Measurements from ENCODE around the gene SPATA31A1. TPM values are rescaled to one million over a fixed set of nuclear protein-coding genes. Genes with fewer than 3 reads are reported as not detected.
"Not testable (repeated sequence)": the region's sequence is repeated elsewhere in the genome, so short reads cannot be mapped to it uniquely, and the experiment has no call there.

The SPATA31A1 gene
- not detected in 2 replicates for total RNA-seq (2012; rRNA removed)

GRCh38 chr9:39355369-39355768 lies at the start of gene SPATA31A1:
SPATA31A1 (plus strand) TSS chr9:39355669; CDS start chr9:39355731, 62 bp downstream.
- H3K4me1 ChIP-seq (ENCODE audit: control insufficient read depth, insufficient read depth, low read length); H3K9ac ChIP-seq (ENCODE audit: low read depth, low read length); H3K9me3 ChIP-seq (replicated peaks; ENCODE audit: low read length); H3K4me3 ChIP-seq (ENCODE audit: low read length); H3K36me3 ChIP-seq (ENCODE audit: insufficient read depth, low read length); H3K4me2 ChIP-seq (ENCODE audit: low read length); H3K27me3 ChIP-seq (ENCODE audit: control insufficient read depth, insufficient read depth, low read length): not testable (repeated sequence)

DNA sequence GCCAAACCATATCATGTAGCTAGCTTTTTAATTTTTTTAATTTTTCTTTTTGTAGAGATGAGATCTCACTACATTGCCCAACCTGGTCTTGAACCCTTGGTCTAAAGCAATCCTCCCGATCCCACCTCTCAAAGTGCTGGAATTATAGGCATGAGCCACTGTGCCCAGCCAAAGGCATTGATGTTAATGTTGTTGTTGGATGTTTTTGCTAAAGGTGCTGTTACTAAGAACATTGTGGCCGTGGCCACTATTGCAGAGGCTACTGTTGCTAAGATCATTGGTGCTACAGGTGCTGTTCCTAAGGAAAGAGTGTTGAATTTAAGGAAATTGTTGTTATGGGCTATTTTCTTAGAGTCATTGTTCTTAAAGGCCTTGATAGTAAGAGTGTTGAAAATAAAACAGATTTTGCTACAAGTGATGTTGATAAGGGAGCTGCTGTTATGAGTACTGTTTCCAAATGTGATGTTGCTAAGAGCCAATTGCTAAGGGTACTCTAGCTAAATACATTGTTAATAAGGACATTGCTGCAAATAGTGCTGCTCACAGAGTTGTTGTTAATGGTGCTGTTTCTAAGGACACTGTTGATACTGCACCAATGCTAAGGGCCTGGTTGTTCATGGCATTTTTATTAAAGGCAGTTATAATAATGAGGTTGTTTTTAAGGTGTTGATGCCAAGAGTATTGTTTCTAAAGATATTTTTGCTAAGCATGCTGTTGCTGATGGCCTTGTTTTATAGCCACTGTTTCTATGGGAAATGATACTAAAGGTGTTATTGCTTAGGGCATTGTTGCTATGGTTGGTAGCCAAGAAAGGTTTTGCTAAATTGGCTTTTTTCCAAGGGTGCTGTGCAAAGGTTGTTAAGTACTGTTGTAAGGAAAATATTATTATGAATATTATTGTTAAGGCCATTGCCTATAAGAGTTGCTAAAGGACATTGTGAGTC lies 52.1 kb downstream of the SPATA31A1 start:
- not testable (repeated sequence) for H3K9ac ChIP-seq (ENCODE audit: low read depth, low read length); H3K9me3 ChIP-seq (replicated peaks; ENCODE audit: low read length); H3K4me2 ChIP-seq (ENCODE audit: low read length); H3K27me3 ChIP-seq (ENCODE audit: control insufficient read depth, insufficient read depth, low read length); H3K4me1 ChIP-seq (ENCODE audit: control insufficient read depth, insufficient read depth, low read length); H3K4me3 ChIP-seq (ENCODE audit: low read length); H3K36me3 ChIP-seq (ENCODE audit: insufficient read depth, low read length)

DNA sequence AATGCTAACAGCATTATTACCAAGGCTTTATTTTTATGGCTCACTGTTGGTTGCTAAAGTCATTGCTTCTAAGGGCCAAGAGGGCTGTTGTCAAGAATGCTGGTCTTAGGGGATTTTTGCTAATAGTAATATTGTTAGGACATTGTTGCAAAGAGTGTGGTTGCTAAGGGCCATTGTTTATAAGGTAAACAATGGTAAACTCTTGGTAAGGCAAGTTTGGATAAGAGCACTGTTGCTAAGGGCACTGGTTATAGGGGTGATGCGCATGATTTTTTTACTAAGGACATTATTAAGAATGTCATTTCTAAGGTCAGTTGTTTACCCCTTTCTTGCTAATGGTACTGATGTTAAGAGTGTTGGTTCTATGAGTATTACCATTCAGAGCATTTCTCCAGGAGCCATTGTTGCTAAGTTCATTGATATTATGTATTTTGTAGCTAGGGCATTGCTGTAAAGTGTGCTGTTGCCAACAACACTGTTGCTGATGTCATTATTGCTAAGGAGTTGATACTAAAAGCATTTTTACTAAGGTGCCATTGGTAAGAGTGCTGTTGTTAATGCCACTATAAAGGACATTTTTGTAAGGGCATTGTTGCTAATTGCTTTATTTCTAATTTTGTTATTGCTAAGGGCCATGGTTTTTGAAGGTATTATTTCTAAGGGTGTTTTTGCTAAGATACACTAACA lies 55.9 kb downstream of the SPATA31A1 start:
- not testable (repeated sequence) for H3K27me3 ChIP-seq (ENCODE audit: control insufficient read depth, insufficient read depth, low read length); H3K9me3 ChIP-seq (replicated peaks; ENCODE audit: low read length); H3K4me1 ChIP-seq (ENCODE audit: control insufficient read depth, insufficient read depth, low read length); H3K4me2 ChIP-seq (ENCODE audit: low read length); H3K9ac ChIP-seq (ENCODE audit: low read depth, low read length); H3K4me3 ChIP-seq (ENCODE audit: low read length); H3K36me3 ChIP-seq (ENCODE audit: insufficient read depth, low read length)

Measured in skeletal muscle satellite cell (primary cell).